ENCODE measurements around the gene CCDC106. TPM values are rescaled to one million over a fixed set of nuclear protein-coding genes. Genes with fewer than 3 reads are reported as not detected.

Gene CCDC106
- total and polyA plus RNA-seq, 12 donors: 14.8 to 63.8 (median 27.9) TPM

- intact Hi-C loops (cut with DNase I): no loop called here
- no peak for TF ChIP-seq POLR2A (IDR thresholded peaks at IDR 0.05)
- TF ChIP-seq CTCF (IDR thresholded peaks at IDR 0.05): no peak
- no peaks in the 10 kb centered on the region for H3K27me3 ChIP-seq
- H3K9me3 ChIP-seq (replicated peaks in 1 of 3): no peaks in the 10 kb centered on the region
- H3K27ac ChIP-seq: peak overlapping the region in 4 of 5 donors; percentile 83 to 97 (median 85)
- no peak for DNase-seq
- peak overlapping the region in 2 of 4 donors; percentile 28 to 99 for H3K4me3 ChIP-seq
- H3K4me1 ChIP-seq (replicated peaks in 1 of 2): peaks cover 37 to 50% of the 10 kb centered on the region in 2 donors
- WGBS, 4 donors: 18 to 30% (median 22%) methylated on average over 11 to 17 of the region's 17 CpGs
- peaks cover 0 to 32% of the 10 kb centered on the region in 2 donors for H3K36me3 ChIP-seq (replicated peaks in 1 of 2)
These were observed 26.4 kb downstream of the CCDC106 start for GRCh38 chr19:55674459-55674840.

GRCh38 chr19:55674841-55675660 lies 27.0 kb downstream of the CCDC106 start, which contains the start of gene EPN1:
Gene EPN1, plus strand, starts transcription at chr19:55675226. Its CDS starts 3,402 bp downstream, at chr19:55678628.
- peaks cover 0 to 32% of the 10 kb centered on the region in 2 donors for H3K36me3 ChIP-seq (replicated peaks in 1 of 2)
- H3K27ac ChIP-seq: peak within 1 kb of the TSS; percentile 65 to 97 (median 83)
- H3K9me3 ChIP-seq (replicated peaks in 1 of 3): no peaks in the 10 kb centered on the region
- peak; percentile 96 to 99 (median 98) for DNase-seq
- 0 to 1% (median 1%) methylated on average over 11 to 101 of the region's 101 CpGs for WGBS, 4 donors
- intact Hi-C loops (cut with DNase I): no loop called here
- no peaks in the 10 kb centered on the region for H3K27me3 ChIP-seq
- H3K4me3 ChIP-seq: peak within 1 kb of the TSS; percentile 36 to 99 (median 76)
- H3K4me1 ChIP-seq (replicated peaks in 1 of 2): peaks cover 43 to 56% of the 10 kb centered on the region in 2 donors
- peak in 1 of 6 experiments; percentile 3 for TF ChIP-seq CTCF (IDR thresholded peaks at IDR 0.05)
- peak; percentile 25 to 34 for TF ChIP-seq POLR2A (IDR thresholded peaks at IDR 0.05)

GRCh38 chr19:55675661-55676354 lies 27.8 kb downstream of the CCDC106 start:
- 7 to 14% (median 8%) methylated on average over 16 of the region's 16 CpGs for WGBS, 4 donors
- Histone ChIP-seq H3K27ac (peak overlapping the region; percentile 65 to 97 (median 83)), H3K4me3 (peak overlapping the region; percentile 36 to 99 (median 76)), H3K36me3 (replicated peaks in 1 of 2) (peaks cover 0 to 32% of the 10 kb centered on the region in 2 donors), H3K27me3 (no peaks in the 10 kb centered on the region), H3K9me3 (replicated peaks in 1 of 3) (no peaks in the 10 kb centered on the region), H3K4me1 (replicated peaks in 1 of 2) (peaks cover 50 to 63% of the 10 kb centered on the region in 2 donors)
- no peak for TF ChIP-seq POLR2A (IDR thresholded peaks at IDR 0.05)
- no peak for TF ChIP-seq CTCF (IDR thresholded peaks at IDR 0.05)
- DNase-seq: no peak
- intact Hi-C loops (cut with DNase I): no loop called here

- TF ChIP-seq POLR2A (IDR thresholded peaks at IDR 0.05): no peak
- TF ChIP-seq CTCF (IDR thresholded peaks at IDR 0.05): no peak
- H3K4me3 ChIP-seq: peak overlapping the region in 2 of 4 donors; percentile 36 to 99
- intact Hi-C loops (cut with DNase I): no loop called here
- 48 to 56% (median 51%) methylated on average over 5 of the region's 5 CpGs for WGBS, 4 donors
- peak overlapping the region in 3 of 5 donors; percentile 83 to 97 (median 87) for H3K27ac ChIP-seq
- H3K4me1 ChIP-seq (replicated peaks in 1 of 2): peaks cover 55 to 69% of the 10 kb centered on the region in 2 donors
- H3K36me3 ChIP-seq (replicated peaks in 1 of 2): peaks cover 0 to 37% of the 10 kb centered on the region in 2 donors
- DNase-seq: no peak
- H3K27me3 ChIP-seq: no peaks in the 10 kb centered on the region
- H3K9me3 ChIP-seq (replicated peaks in 1 of 3): no peaks in the 10 kb centered on the region
These were observed 28.4 kb downstream of the CCDC106 start for GRCh38 chr19:55676383-55676782.

Data from adrenal gland (tissue), 12 donors.